Measurements from ENCODE around the gene ATAD3A. TPM values are rescaled to one million over a fixed set of nuclear protein-coding genes. Genes with fewer than 3 reads are reported as not detected.
"Not testable (repeated sequence)": the region's sequence is repeated elsewhere in the genome, so short reads cannot be mapped to it uniquely, and the experiment has no call there.

ATAD3A gene
- total RNA-seq, 1 experiment from 2014 or later: 46.2 TPM

- no peak for DNase-seq
- Mint-ChIP-seq H3K27me3 (ENCODE audit: unreplicated experiment) (no peaks in the 10 kb centered on the region), H3K27ac (ENCODE audit: unreplicated experiment) (no peak overlapping the region), H3K36me3 (ENCODE audit: insufficient read depth, unreplicated experiment) (peaks cover 63% of the 10 kb centered on the region), H3K4me3 (ENCODE audit: low read depth, unreplicated experiment) (no peak overlapping the region), H3K4me1 (ENCODE audit: low read depth, unreplicated experiment) (no peaks in the 10 kb centered on the region), H3K9me3 (ENCODE audit: low read depth, unreplicated experiment) (no peaks in the 10 kb centered on the region)
- intact Hi-C loops (cut with micrococcal nuclease; ENCODE audit: unreplicated experiment): no loop called here
- CTCF ChIA-PET: no interaction called here
- BruUV-seq (replicated peaks): no TSS peak
- TF ChIP-seq, protein P1, sequence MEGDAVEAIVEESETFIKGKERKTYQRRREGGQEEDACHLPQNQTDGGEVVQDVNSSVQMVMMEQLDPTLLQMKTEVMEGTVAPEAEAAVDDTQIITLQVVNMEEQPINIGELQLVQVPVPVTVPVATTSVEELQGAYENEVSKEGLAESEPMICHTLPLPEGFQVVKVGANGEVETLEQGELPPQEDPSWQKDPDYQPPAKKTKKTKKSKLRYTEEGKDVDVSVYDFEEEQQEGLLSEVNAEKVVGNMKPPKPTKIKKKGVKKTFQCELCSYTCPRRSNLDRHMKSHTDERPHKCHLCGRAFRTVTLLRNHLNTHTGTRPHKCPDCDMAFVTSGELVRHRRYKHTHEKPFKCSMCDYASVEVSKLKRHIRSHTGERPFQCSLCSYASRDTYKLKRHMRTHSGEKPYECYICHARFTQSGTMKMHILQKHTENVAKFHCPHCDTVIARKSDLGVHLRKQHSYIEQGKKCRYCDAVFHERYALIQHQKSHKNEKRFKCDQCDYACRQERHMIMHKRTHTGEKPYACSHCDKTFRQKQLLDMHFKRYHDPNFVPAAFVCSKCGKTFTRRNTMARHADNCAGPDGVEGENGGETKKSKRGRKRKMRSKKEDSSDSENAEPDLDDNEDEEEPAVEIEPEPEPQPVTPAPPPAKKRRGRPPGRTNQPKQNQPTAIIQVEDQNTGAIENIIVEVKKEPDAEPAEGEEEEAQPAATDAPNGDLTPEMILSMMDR (IDR thresholded peaks at IDR 0.05; ENCODE audit: unreplicated experiment): no peak
These were observed 32.1 kb upstream of the ATAD3A start for GRCh38 chr1:1479547-1480487.

- DNase-seq; H3K4me1 Mint-ChIP-seq (ENCODE audit: low read depth, unreplicated experiment); H3K27ac Mint-ChIP-seq (ENCODE audit: unreplicated experiment); CTCF ChIA-PET; intact Hi-C loops (cut with micrococcal nuclease; ENCODE audit: unreplicated experiment); H3K9me3 Mint-ChIP-seq (ENCODE audit: low read depth, unreplicated experiment); H3K27me3 Mint-ChIP-seq (ENCODE audit: unreplicated experiment); H3K4me3 Mint-ChIP-seq (ENCODE audit: low read depth, unreplicated experiment); BruUV-seq (replicated peaks): not testable (repeated sequence)
- H3K36me3 Mint-ChIP-seq (ENCODE audit: insufficient read depth, unreplicated experiment): peaks cover 60% of the 10 kb centered on the region
These were observed 31.5 kb upstream of the ATAD3A start for GRCh38 chr1:1480488-1480867.

- H3K4me3 Mint-ChIP-seq (ENCODE audit: low read depth, unreplicated experiment); H3K27me3 Mint-ChIP-seq (ENCODE audit: unreplicated experiment); H3K4me1 Mint-ChIP-seq (ENCODE audit: low read depth, unreplicated experiment); H3K9me3 Mint-ChIP-seq (ENCODE audit: low read depth, unreplicated experiment); CTCF ChIA-PET; intact Hi-C loops (cut with micrococcal nuclease; ENCODE audit: unreplicated experiment); H3K27ac Mint-ChIP-seq (ENCODE audit: unreplicated experiment); DNase-seq; BruUV-seq (replicated peaks): not testable (repeated sequence)
- peaks cover 53% of the 10 kb centered on the region for H3K36me3 Mint-ChIP-seq (ENCODE audit: insufficient read depth, unreplicated experiment)
These were observed 30.2 kb upstream of the ATAD3A start for GRCh38 chr1:1481811-1482210.

DNA sequence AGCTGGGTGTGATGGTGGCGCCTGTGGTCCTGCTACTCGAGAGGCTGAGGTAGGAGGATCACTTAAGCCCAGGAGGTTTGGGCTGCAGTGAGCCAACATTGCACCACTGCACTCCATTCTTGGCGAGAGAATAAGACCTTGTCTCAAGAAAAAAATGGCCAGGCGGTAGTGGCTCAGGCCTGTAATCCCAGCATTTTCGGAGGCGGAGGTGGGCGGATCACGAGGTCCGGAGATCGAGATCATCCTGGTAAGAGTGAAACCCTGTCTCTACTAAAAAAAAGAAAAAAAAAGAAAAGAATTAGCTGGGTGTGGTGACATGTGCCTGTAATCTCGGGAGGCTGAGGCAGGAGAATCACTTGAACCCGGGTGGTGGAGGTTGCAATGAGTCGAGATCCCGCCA is 29.1 kb upstream of the ATAD3A start:
- TF ChIP-seq, protein P1 (IDR thresholded peaks at IDR 0.05; ENCODE audit: unreplicated experiment): no peak
- no peaks in the 10 kb centered on the region for H3K9me3 Mint-ChIP-seq (ENCODE audit: low read depth, unreplicated experiment)
- H3K36me3 Mint-ChIP-seq (ENCODE audit: insufficient read depth, unreplicated experiment): peaks cover 43% of the 10 kb centered on the region
- H3K27ac Mint-ChIP-seq (ENCODE audit: unreplicated experiment): no peak overlapping the region
- H3K4me3 Mint-ChIP-seq (ENCODE audit: low read depth, unreplicated experiment): no peak overlapping the region
- no peaks in the 10 kb centered on the region for H3K27me3 Mint-ChIP-seq (ENCODE audit: unreplicated experiment)
- BruUV-seq (replicated peaks): no TSS peak
- DNase-seq: no peak
- CTCF ChIA-PET: no interaction called here
- no peaks in the 10 kb centered on the region for H3K4me1 Mint-ChIP-seq (ENCODE audit: low read depth, unreplicated experiment)
- intact Hi-C loops (cut with micrococcal nuclease; ENCODE audit: unreplicated experiment): no loop called here

GRCh38 chr1:1483714-1484113 is 28.2 kb upstream of the ATAD3A start:
- TF ChIP-seq, protein P1 (IDR thresholded peaks at IDR 0.05; ENCODE audit: unreplicated experiment): no peak
- no TSS peak for BruUV-seq (replicated peaks)
- CTCF ChIA-PET: no interaction called here
- Mint-ChIP-seq H3K9me3 (ENCODE audit: low read depth, unreplicated experiment) (no peaks in the 10 kb centered on the region), H3K27ac (ENCODE audit: unreplicated experiment) (no peak overlapping the region), H3K27me3 (ENCODE audit: unreplicated experiment) (no peaks in the 10 kb centered on the region), H3K36me3 (ENCODE audit: insufficient read depth, unreplicated experiment) (peaks cover 40% of the 10 kb centered on the region), H3K4me3 (ENCODE audit: low read depth, unreplicated experiment) (no peak overlapping the region), H3K4me1 (ENCODE audit: low read depth, unreplicated experiment) (no peaks in the 10 kb centered on the region)
- no peak for DNase-seq
- intact Hi-C loops (cut with micrococcal nuclease; ENCODE audit: unreplicated experiment): no loop called here

DNA sequence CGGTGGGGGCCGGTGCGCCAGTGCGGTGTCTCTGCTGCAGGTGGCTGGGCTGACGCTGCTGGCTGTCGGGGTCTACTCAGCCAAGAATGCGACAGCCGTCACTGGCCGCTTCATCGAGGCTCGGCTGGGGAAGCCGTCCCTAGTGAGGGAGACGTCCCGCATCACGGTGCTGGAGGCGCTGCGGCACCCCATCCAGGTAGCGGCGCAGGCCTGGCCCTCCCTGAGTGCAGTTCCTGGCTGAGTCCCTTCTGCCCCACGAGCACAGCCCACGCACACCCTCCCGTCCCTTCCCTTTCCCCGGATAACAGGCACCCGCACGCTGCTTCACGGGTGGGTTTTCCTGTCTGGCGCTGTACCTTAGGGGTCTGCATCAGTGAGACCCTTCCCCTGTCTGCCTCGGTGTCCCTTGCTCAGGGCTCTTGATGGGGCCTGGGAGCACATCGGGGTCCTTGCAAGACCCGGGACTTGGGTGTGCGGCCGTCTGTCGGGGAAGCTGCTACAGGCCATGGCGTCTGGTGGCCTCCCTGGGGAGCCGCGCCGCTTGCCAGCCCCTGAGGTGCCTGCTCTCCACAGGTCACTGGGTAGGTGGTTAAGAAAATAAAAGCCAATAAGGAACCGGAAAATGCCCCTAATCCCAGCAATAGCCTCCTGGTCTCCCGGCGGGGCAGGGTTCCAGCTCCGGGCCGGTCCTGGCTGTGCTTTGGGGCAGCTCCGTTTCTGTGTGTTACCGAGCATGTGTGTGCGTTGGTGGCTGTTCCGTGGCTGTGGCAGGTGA is 26.8 kb upstream of the ATAD3A start:
- H3K27ac Mint-ChIP-seq (ENCODE audit: unreplicated experiment): not testable (repeated sequence)

GRCh38 chr1:1485755-1486317 is 26.1 kb upstream of the ATAD3A start:
- H3K36me3 Mint-ChIP-seq (ENCODE audit: insufficient read depth, unreplicated experiment): peaks cover 49% of the 10 kb centered on the region
- H3K4me1 Mint-ChIP-seq (ENCODE audit: low read depth, unreplicated experiment); intact Hi-C loops (cut with micrococcal nuclease; ENCODE audit: unreplicated experiment); CTCF ChIA-PET; H3K27ac Mint-ChIP-seq (ENCODE audit: unreplicated experiment); DNase-seq; H3K27me3 Mint-ChIP-seq (ENCODE audit: unreplicated experiment); H3K4me3 Mint-ChIP-seq (ENCODE audit: low read depth, unreplicated experiment); BruUV-seq (replicated peaks); H3K9me3 Mint-ChIP-seq (ENCODE audit: low read depth, unreplicated experiment): not testable (repeated sequence)

More for the DNA sequence above, 26.8 kb upstream of the ATAD3A start:
- H3K36me3 Mint-ChIP-seq (ENCODE audit: insufficient read depth, unreplicated experiment): peaks cover 42% of the 10 kb centered on the region
- H3K4me1 Mint-ChIP-seq (ENCODE audit: low read depth, unreplicated experiment); DNase-seq; intact Hi-C loops (cut with micrococcal nuclease; ENCODE audit: unreplicated experiment); CTCF ChIA-PET; BruUV-seq (replicated peaks); H3K9me3 Mint-ChIP-seq (ENCODE audit: low read depth, unreplicated experiment); H3K27me3 Mint-ChIP-seq (ENCODE audit: unreplicated experiment); H3K4me3 Mint-ChIP-seq (ENCODE audit: low read depth, unreplicated experiment): not testable (repeated sequence)
